Stimulated activated naive CD8-positive, alpha-beta T cell treated with anti-CD3 and anti-CD28 coated beads, Interleukin-15, Interleukin-2, amounts not matched to agents 100 U/mL and 50 U/mL, for 24 hours (primary cell): ENCODE data around the gene DMRTC2.

Experiments used
- ATAC-seq: fragments of 150-1000 bp; cut with Tn5 transposase; one replicate; pipeline ENCODE4 v1.10.0; 2021
- DNase-seq: peaks from one replicate; pipeline ENCODE4 v3.0.0; 2021

DMRTC2 gene

DNA sequence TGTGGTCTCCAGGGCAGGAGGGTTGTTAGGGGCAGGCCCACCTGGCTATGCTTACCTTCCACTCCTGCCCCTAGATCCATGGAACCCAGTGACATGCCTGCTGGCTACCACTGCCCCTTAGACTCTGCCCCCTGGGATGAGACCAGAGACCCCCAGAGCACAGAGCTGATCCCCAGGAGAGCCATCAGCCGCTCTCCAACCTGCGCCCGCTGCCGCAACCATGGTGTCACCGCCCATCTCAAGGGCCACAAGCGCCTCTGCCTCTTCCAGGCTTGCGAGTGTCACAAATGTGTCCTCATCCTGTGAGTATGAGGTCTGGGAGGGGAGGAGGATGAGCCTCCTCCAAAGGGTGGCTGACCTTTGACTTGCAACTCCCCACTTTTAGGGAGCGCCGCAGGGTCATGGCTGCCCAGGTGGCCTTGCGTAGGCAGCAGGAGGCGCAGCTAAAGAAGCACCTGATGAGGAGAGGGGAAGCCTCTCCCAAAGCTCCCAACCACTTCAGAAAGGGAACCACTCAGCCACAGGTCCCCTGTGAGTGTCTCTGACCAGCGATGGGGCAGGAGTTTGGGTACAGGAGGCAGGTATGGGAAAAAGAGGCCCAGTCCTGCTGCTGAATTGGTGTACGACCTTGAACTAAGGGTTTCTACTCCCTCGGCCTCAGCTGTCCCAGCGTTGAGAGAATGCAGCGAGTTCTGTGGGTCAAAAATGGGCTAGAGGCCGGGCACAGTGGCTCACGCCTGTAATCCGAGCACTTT lies 2.7 kb downstream of the DMRTC2 start:
- no peak for DNase-seq
- ATAC-seq = no peak

DNA sequence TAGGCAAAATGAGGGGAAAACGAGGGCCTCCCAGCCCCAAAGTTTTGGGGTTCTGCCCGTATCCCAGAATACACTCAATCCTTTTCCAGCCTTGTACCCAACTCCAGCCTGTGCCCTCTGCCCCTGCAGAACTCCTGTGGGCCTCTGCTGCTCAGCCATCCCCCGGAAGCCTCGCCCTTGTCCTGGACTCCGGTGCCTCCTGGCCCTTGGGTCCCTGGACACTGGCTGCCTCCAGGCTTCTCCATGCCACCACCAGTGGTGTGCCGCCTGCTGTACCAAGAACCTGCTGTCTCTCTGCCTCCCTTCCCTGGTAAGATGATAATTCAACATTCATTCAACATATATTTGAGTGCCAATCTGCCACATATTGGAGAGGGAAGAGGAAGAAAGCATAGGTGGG lies 3.8 kb downstream of the DMRTC2 start:
- DNase-seq (no peak), ATAC-seq (no peak)

DNA sequence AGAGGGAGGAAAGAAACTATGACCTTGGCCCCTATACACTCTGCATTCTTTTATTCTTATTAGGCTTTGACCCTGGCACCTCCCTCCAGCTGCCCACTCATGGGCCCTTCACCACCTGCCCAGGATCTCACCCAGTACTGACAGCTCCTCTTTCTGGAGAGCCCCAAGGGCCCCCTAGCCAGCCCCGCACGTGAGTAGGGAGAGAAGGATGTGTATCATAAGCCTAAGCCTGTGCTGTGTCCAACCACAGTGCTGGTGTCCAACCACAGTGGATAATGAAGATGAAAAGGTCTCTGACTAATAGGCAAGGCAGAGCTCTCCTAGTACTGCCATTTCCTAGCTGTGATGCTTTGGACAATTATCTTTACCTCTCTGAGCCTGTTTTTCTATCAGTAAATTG lies 4.2 kb downstream of the DMRTC2 start:
- DNase-seq (no peak), ATAC-seq (no peak)

DNA sequence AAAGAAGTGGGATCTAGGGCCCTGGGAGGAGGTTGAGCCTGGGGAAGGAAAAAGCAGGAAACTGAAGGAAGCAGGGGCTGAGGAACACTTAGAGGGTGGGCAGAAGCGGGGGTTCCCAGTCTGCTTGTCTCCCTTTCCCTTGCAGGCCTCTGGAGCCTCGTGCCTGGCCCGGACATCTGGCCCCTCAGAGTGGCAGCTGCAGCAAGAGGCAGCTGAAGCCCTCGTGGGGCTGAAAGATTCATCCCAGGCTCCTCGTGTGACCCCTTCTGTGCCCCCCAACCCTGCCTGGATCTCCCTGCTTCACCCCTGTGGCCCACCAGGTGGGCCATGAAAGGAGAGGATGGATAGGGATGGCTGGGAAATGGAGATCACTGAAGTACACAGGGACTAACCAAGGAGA lies 5.5 kb downstream of the DMRTC2 start:
- ATAC-seq = no peak

DNA sequence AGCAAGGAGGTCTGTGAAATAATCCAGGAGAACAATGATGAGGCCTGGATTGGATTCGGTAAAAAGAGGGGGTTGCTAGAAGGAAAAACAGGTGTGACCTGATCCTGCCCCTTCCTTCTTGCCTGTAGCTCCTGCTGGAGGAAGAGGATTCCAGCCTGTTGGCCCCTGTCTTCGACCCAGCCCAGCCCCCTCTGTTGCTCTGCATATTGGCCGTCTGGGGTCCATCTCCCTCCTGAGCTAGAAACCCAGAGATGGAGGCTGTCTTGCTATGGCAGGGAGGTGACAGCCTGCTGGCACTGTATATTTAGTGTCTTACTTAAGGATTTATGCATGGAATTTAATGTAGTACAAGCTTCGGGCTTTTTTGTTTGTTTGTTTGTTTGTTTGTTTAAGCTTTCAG lies 6.6 kb downstream of the DMRTC2 start:
- DNase-seq (no peak), ATAC-seq (no peak)

More for the DNA sequence above, 5.5 kb downstream of the DMRTC2 start:
- no peak for DNase-seq

DNA sequence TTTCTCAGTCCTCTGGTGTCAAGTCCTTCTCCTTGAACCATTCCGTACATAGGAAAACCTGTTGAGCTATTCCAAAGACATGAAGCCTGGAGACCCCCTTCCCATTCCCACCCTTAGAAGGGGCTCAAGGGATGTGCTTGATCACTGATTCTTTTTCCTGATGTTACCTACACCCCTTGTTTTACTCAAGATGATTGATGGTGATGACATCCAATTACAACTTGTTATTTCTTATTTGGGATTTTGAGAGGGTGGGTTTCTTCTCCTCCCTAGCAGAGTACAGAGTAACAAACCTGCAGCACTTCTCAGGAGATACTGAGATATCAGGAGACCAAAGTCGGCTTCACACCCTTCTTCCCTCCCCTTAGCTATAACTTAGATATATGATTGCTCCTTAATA lies 8.5 kb downstream of the DMRTC2 start:
- DNase-seq (no peak), ATAC-seq (no peak)

DNA sequence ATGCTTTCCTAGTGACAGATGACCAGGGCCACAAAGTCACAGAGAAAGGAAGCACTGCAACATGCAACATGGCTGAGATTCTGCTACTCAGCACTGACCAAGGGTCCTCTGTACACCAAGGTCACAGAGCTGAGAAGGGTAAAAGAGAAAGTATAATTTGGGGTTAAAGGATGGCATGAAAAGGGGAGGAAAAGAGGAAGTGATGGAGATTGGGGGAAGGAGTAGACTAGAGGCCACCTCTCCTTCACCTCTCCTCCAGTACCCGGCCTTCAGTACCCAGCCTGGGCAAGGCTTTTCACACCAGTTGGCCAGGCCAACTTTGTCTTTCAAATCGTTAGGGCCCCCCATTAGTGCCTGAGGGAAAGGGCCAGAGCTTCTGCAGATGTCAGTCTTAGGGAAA lies 8.9 kb downstream of the DMRTC2 start:
- no peak for DNase-seq
- ATAC-seq = no peak

DNA sequence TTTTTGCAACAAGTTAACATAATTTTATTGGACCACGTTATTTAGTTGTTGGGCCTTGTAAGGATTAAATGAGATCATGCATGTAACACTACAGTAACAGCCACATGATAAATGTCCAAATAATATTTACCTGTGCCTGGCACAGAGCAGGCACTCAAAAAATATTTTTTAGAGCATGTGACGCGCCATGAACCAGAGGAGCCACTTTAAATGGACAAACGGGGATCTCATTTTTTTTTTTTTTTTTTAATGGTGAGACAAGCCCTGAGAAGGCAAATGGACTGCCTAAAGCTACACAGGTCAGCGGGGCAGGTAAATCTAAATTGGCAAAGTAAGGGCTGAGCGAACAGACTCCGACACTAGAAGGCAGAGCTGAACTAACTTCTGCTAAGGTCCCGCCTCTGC lies 14.4 kb downstream of the DMRTC2 start:
- DNase-seq = no peak

DNA sequence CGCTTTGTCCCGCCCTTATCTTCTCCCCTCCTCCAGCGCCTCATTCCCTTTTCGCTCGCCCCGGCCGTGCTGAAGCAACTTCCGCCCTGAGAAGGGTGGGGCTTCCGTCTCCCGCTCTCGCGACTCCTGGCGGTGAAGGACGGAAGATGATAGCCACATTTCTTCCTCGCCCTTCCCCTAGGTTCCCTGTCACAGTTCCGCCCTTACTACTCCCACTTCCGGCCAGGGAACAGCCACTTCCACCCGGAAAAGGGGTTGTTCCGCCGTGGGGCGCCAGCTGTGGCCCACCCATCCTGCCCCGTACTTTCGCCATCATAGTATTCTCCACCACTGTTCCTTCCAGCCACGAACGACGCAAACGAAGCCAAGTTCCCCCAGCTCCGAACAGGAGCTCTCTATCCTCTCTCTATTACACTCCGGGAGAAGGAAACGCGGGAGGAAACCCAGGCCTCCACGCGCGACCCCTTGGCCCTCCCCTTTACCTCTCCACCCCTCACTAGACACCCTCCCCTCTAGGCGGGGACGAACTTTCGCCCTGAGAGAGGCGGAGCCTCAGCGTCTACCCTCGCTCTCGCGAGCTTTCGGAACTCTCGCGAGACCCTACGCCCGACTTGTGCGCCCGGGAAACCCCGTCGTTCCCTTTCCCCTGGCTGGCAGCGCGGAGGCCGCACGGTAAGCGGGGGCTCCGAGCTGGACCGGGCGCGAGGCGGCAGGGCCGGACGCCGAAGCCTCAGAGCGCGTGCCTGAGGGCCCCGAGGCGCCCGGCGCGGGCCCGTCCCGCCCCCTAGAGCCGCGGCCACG lies 15.0 kb downstream of the DMRTC2 start, which contains the start of gene RPS19:
TSS of gene RPS19 (plus strand) at position 638 of the 801 bp plus-strand sequence. CDS start 520 bp downstream, outside the sequence.
- peak; percentile 85 for ATAC-seq

More for the DNA sequence above, 14.4 kb downstream of the DMRTC2 start:
- ATAC-seq = no peak

DNA sequence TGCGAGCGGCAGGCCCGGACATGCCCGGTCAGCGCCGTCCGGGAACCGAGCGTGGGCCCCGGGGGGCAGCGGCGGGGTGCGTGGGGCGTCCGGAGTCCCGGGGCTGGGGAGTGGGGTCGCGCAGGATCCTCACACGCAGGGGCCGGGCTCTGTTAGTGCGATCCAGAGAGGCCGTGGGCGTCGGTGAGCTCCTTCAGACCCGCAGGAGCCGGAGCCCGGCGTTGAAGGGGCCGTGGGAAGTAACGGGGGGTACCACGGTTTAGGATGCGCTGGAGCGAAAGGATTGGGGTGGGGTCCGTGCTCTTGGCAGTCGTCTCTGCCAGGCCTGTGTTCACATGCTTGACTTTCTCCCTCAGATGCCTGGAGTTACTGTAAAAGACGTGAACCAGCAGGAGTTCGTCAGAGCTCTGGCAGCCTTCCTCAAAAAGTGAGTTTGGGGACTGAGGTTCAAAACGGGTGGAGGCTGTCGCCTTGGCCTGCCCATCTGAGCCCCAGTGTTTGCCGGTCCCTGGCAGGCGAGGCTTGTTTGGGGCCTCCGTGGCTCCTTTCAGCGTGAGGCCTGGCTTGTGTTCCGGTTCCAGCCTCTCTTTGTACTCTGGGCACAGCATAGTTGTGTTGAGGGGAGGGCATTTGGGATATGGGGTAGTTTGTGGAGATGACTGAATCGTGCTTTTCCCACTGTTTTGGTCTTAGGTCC lies 15.7 kb downstream of the DMRTC2 start:
- no peak for DNase-seq
- no peak for ATAC-seq

More for the DNA sequence above, 15.0 kb downstream of the DMRTC2 start, which contains the start of gene RPS19:
- peak; percentile 99 for DNase-seq

DNA sequence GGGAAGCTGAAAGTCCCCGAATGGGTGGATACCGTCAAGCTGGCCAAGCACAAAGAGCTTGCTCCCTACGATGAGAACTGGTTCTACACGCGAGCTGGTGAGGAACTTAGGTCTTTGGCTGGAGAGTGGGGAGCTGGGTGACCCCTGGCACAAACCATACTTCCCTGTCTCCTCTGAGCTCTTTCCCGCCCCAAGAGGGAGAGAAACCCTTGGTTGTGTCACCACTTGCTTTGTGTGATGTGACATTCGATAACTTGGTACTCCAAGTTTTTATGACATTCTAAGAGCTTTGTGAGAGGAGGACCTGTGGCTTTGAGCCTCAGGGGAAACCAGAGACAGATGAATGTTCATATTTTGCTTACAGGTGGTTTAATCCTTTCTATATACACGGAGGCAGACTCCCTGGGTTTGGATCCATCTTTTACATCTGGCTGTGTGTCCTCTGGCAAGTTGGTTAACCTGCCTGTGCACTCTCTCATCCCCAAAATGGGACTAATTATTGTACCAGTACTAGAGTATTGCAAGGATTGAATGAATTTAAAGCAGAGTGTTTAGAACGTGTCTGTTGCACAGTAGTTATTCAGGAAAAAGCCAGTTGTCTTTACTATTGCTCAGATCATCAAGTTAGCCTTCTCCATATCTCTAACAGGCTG lies 16.4 kb downstream of the DMRTC2 start:
- no peak for ATAC-seq
- peak; percentile 16 for DNase-seq

DNA sequence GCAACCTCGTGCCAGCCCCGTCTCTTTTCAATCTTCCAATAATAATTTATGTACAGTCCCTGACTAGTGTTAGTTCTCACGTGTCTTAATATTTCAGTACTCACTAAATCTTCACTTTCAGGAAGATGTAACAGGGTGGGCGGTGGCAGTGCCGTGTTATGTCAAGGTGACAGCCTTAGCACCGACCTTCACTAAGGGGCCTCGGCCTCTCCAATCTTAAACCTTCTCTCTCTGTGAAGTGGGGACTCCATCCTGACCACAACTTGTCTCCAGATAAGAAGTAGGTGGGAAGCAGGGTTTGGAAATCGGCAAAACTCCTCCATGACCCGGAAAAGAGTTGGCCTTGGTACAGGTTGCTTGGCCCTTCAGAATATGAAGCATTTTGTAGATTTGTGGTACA lies 17.0 kb downstream of the DMRTC2 start:
- ATAC-seq (no peak), DNase-seq (peak; percentile 12)

DNA sequence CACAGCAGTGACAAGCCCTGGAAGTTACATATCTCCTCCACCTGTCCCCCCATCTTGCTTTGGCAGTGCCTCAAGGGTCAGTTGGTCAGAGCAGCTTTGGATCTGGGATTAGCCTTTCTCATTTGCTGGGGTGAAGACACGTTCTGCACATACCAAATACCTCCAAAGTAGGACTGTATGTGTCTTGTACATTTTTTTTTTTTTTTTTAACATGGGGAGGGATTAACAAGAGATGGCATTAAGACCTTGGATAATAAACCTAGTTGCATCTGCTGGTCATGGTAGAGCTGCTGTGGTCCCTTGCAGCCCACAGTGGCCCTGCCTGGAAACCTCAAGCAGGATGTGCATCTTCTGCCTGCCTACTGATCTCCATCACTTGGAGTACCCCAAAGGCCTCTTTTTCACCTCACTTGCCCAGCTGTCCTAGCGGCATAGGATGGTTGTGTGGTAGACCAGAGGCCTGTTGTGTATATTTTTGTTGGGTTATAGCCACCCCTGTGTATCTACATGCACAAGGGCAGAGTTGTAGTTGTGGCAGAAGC lies 17.7 kb downstream of the DMRTC2 start:
- ATAC-seq (no peak), DNase-seq (peak; percentile 16)

DNA sequence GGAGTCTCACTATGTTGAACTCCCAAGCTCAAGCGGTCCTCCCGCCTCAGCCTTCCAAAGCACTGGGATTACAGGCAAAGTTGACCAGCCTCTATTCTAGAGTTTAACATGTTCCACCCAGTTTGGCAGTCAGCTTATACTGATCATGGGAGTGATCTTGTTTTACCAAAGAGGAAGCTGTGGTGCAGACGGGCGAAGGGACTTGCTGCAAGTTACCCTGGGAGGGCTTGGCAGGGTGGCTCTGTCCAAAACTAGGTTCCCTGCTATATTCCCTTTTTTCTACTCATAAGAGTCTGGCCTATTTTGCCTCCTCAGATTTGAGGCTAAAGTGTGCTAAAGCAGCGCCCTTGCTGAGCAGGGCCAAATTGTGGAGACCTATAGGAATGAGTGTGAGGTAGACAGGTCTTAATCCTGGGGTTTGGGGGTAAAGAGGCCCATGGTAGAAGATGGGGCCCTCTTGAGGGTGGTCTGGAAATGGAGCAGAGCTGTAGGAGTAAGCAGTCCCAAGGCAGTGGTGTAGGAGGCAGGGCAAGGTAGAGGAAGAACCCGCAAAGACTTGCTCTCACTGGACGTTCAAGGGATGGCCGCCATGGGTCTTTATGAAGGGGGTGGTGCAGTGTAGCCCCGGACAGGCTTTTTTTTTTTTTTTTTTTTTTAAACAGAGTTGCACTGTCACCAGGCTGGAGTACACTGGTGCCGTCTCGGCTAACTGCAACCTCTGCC lies 18.5 kb downstream of the DMRTC2 start:
- DNase-seq (peak; percentile 9), ATAC-seq (no peak)

DNA sequence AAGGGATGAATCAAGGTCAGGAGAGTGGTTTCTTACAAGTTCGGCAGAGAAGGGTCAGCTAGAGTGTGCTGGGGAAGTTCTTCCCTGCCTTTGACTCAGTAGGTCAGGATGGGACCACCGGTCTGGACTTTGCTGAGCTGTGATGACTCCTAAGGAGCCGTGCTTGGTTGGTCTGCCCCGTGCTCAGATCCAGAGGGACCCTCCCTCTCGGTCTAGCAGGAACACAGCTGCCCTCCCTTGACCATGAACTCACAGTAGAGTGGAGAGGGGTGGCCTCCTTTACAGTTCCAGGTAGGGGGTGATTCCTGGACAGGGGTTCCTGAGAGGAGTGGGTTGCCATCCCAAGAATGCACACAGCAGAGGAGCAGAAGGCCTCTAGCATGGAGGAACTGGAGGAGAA lies 19.5 kb downstream of the DMRTC2 start:
- ATAC-seq (no peak), DNase-seq (peak; percentile 5)

DNA sequence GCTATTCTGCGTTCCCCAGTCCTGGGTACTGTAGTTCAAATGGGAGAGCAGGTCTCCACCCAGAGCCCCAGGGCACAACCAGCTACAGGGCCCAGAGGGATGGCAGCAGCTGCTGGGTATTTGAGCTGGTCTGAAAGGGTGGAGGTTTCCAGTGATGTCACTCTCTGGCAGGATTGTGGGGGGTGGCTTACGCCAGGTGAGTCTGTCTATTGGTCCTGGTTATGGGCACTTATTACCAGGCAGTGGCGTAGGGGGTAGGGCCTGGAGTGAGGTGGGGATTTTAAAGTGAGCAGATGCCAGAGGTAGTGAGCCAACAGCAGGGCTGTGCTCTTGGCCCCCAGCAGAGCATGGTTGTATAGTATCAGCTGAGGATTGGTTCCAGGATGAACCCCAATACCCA lies 21.4 kb downstream of the DMRTC2 start:
- DNase-seq (peak; percentile 33), ATAC-seq (peak; percentile 15)

DNA sequence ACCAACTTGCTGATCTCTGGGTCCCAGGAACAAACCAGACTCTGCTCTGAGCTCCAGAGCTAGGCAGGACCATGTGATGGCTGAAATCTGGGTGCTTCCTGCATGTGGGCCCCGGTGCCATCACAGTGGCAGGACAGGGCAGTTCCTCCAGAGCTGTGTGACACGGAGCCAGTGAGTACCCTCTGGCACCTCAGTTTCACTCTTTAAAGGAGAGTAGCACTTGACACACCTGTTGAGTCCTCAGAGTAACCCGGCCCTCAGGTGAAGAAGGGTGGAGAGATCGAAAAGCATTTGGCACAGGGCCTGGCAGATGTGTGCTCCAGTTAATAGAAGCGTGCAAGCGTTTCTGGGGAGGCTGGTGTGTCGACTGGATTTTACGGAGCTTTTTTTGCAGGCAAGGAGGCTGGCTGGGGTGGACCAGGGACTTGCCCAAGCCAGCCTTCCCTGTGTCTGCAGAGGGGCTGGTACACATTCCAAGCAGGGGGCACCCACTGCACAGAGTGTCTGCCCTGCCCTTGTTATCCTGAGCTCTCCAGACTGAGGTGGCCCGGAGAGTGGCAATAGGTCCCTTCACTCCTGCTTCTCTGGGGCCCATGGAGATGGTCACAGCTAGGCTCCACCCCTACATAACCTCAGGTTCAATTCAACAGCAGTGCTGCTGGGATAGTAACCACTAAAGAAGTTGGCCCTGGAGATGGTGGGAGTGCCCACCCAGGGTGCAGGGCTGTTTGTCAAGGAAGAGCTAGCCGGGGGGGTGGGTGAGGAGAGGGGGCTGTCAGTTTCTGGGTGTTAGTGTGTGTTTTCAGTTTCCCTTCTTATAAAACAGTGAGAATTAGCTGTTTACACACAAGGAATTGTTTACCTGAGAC lies 23.5 kb downstream of the DMRTC2 start:
- ATAC-seq = no peak
- DNase-seq = peak; percentile 13

DNA sequence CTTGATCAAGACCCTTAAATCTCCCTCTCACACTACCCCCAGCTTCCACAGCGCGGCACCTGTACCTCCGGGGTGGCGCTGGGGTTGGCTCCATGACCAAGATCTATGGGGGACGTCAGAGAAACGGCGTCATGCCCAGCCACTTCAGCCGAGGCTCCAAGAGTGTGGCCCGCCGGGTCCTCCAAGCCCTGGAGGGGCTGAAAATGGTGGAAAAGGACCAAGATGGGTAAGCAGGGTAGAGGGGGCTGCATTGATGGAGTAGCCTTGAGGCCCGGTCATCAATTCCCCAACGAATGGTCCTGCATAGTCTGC lies 24.1 kb downstream of the DMRTC2 start:
- DNase-seq = peak; percentile 11
- no peak for ATAC-seq

DNA sequence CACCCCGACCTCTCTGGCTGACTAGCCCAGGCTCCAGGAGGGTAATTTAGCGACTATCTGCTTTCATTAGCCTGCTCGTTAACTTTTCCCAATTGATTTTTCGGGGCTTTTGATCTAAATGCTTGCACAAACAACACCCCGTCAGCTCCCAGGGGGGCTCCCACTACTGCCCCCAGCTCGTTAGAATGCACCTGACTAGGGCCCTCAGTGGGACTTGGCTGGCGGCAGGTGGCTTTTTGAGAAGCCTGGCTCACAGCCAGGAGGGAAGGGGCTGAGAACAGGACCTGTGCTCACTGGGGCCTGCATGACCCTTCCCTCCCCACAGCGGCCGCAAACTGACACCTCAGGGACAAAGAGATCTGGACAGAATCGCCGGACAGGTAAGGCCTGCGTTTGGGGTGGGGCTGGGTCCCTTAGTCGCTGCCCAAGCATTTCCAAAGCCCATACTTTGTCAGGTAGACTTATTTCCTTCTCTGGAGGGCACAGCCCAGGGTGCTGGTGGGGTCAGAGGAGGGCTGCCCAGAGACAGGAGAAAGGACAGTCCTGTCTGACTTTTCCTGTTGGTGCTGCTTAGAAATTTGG lies 24.6 kb downstream of the DMRTC2 start:
- DNase-seq (peak; percentile 9), ATAC-seq (no peak)

DNA sequence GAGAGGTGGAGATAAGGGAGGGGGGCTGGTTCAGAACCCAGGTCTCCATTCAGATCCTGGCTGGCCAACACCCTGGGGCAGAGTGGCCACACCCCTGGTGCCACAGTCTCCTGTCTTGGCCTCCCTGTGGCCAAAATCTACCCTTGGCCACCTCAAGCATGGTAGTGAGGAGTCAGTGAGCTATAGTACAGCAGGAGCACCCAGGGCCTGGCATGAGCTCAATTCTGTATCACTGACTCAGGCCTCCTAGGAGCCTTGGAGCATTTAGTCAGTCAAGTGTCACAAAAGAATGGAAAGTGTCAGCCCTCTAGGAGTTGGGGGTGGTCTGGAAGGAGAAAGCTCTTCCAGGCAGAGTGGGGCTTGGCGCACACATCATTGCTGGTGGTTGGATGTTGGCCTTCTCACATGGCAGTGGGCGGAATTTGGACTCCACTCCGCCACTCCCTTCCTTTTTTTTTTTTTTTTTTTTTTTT lies 25.6 kb downstream of the DMRTC2 start:
- peak; percentile 24 for ATAC-seq
- peak; percentile 24 for DNase-seq
